Measurements from ENCODE around the gene ZNF236.
A peak's percentile ranks its signal among the peaks of the same experiment; 100 is the strongest.
"Not testable (repeated sequence)": the region's sequence is repeated elsewhere in the genome, so short reads cannot be mapped to it uniquely, and the experiment has no call there.

ZNF236 gene

DNA sequence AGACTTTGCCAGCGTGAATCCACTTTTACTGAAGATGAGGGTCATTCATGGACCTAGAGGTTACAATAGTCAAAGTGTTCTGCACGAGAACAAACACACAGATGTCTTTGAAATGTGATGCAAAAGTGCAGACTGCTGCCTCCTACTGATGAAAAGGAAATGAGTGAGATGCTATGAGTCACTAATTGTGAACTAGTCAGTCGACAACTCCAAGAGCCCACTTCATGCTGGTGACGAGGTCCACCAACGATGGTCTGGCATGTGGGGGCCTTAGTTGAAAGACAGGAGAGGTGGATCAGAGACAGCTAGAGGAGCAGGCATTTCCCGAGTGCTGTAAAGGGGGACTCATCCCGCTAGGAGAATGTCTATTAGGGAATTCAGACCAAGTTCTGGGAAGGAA, 17.1 kb upstream of the ZNF236 start:
- peak in 2 of 3 donors; percentile 28 to 31 for DNase-seq
- Histone ChIP-seq H3K36me3 (ENCODE audit: control insufficient read depth in 4 of 4, insufficient read depth in 4 of 4, low read length in 3 of 4) (peaks cover 0 to 5% (median 4%) of the 10 kb centered on the region in 4 experiments), H3K4me3 (ENCODE audit: control insufficient read depth in 1 of 7, extremely low read depth in 1 of 7, insufficient read depth in 4 of 7, low read depth in 2 of 7, low read length in 6 of 7) (no peak overlapping the region), H3K27me3 (replicated peaks in 2 of 5; ENCODE audit: control insufficient read depth in 4 of 5, insufficient read depth in 5 of 5, low read length in 4 of 5) (peaks cover 0 to 2% (median 0%) of the 10 kb centered on the region in 5 experiments), H3K9me3 (ENCODE audit: control extremely low read depth in 1 of 5, control insufficient read depth in 4 of 5, insufficient read depth in 2 of 5, low read depth in 1 of 5, low read length in 4 of 5) (no peaks in the 10 kb centered on the region), H3K4me1 (ENCODE audit: control extremely low read depth in 1 of 4, control insufficient read depth in 4 of 4, insufficient read depth in 4 of 4, low read length in 3 of 4) (peaks cover 3 to 13% (median 7%) of the 10 kb centered on the region in 4 experiments), H3K27ac (ENCODE audit: insufficient read depth in 1 of 2, low read depth in 1 of 2, low read length in 2 of 2, poor library complexity in 1 of 2, severe bottlenecking in 2 of 2) (no peak overlapping the region)
- WGBS (ENCODE audit: insufficient coverage): 88% methylated on average over 6 of the region's 7 CpGs
- CTCF ChIA-PET: interaction anchor here (1.0 kb wide), 1 partner anchor 15 kb away, joined by 3 read pairs; no protein-coding TSS in a partner anchor
- POLR2A ChIA-PET: no interaction called here

DNA sequence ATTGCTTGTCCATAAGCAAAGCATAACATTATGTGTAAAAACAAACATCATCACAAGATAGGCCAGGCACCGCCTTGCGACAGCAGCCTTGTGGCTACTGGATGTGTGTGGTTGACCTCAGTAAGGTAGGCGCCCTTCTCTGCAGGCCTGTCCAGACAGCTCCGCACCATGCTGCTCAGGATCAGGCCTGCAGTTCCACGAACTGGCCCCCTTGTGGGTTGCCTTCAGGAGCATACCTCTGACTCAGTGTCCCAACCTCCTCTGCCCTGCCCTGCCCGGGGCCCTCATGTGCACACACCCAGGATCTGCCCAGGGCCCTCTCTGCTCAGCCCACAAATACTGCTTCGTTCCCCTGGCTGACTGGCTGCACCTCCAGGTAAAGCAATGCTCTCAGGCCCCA, 16.1 kb upstream of the ZNF236 start:
- Histone ChIP-seq H3K9me3 (ENCODE audit: control extremely low read depth in 1 of 5, control insufficient read depth in 4 of 5, insufficient read depth in 2 of 5, low read depth in 1 of 5, low read length in 4 of 5) (no peaks in the 10 kb centered on the region), H3K36me3 (ENCODE audit: control insufficient read depth in 4 of 4, insufficient read depth in 4 of 4, low read length in 3 of 4) (peaks cover 0 to 5% (median 4%) of the 10 kb centered on the region in 4 experiments), H3K4me1 (ENCODE audit: control extremely low read depth in 1 of 4, control insufficient read depth in 4 of 4, insufficient read depth in 4 of 4, low read length in 3 of 4) (peaks cover 3 to 13% (median 7%) of the 10 kb centered on the region in 4 experiments), H3K27ac (ENCODE audit: insufficient read depth in 1 of 2, low read depth in 1 of 2, low read length in 2 of 2, poor library complexity in 1 of 2, severe bottlenecking in 2 of 2) (no peak overlapping the region), H3K27me3 (replicated peaks in 2 of 5; ENCODE audit: control insufficient read depth in 4 of 5, insufficient read depth in 5 of 5, low read length in 4 of 5) (no peaks in the 10 kb centered on the region), H3K4me3 (ENCODE audit: control insufficient read depth in 1 of 7, extremely low read depth in 1 of 7, insufficient read depth in 4 of 7, low read depth in 2 of 7, low read length in 6 of 7) (no peak overlapping the region)
- POLR2A ChIA-PET: no interaction called here
- WGBS (ENCODE audit: insufficient coverage): 95% methylated on average over 6 of the region's 7 CpGs
- CTCF ChIA-PET: interaction anchor here (1.0 to 1.5 kb wide), 2 partner anchors 10 to 14 kb away, joined by 3 read pairs; no protein-coding TSS in a partner anchor
- DNase-seq: no peak

DNA sequence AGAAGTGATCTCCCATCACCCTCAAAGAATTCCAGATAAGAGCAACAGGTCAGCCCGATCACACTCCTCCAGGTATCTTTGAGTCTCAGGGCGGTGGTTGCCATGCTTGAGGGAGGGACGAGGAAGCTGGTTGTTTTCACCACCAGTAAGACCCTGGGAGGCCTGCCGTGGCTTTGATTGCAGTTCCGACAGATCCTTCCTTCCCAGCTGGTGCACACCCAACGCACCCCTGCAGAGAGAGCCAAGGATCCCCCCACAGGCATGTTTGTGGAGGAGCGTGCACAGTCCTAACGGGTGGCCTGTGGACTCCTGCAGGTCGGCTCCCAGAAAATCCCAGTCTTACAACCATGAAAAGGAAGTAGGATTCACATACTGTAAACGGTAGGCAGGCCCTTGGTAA, 13.8 kb upstream of the ZNF236 start:
- WGBS (ENCODE audit: insufficient coverage): 100% methylated on average over 10 of the region's 10 CpGs
- Histone ChIP-seq H3K4me1 (ENCODE audit: control extremely low read depth in 1 of 4, control insufficient read depth in 4 of 4, insufficient read depth in 4 of 4, low read length in 3 of 4) (peaks cover 0 to 4% (median 2%) of the 10 kb centered on the region in 4 experiments), H3K36me3 (ENCODE audit: control insufficient read depth in 4 of 4, insufficient read depth in 4 of 4, low read length in 3 of 4) (peaks cover 0 to 8% (median 6%) of the 10 kb centered on the region in 4 experiments), H3K9me3 (ENCODE audit: control extremely low read depth in 1 of 5, control insufficient read depth in 4 of 5, insufficient read depth in 2 of 5, low read depth in 1 of 5, low read length in 4 of 5) (no peaks in the 10 kb centered on the region), H3K27ac (ENCODE audit: insufficient read depth in 1 of 2, low read depth in 1 of 2, low read length in 2 of 2, poor library complexity in 1 of 2, severe bottlenecking in 2 of 2) (no peak overlapping the region), H3K27me3 (replicated peaks in 2 of 5; ENCODE audit: control insufficient read depth in 4 of 5, insufficient read depth in 5 of 5, low read length in 4 of 5) (no peaks in the 10 kb centered on the region), H3K4me3 (ENCODE audit: control insufficient read depth in 1 of 7, extremely low read depth in 1 of 7, insufficient read depth in 4 of 7, low read depth in 2 of 7, low read length in 6 of 7) (no peak overlapping the region)
- ChIA-PET POLR2A (no interaction called here), CTCF (no interaction called here)
- DNase-seq: no peak

DNA sequence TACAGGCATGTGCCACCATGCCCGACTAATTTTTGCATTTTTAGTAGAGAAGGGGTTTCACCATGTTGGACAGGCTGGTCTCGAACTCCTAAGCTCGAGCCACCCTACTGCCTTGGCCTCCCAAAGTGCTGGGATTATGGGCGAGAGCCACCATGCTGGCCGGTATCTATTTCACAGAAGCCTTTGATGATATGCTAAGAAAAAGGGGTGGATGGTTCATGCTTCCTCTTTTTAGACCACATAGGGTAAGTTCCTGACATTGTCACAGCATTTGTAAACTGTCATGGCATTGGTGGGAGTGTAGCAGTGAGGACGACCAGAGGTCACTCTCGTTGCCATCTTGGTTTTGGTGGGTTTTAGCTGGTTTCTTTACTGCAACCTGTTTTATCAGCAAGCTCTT, 10.8 kb upstream of the ZNF236 start:
- H3K4me3 ChIP-seq (ENCODE audit: control insufficient read depth in 1 of 7, extremely low read depth in 1 of 7, insufficient read depth in 4 of 7, low read depth in 2 of 7, low read length in 6 of 7); H3K27ac ChIP-seq (ENCODE audit: insufficient read depth in 1 of 2, low read depth in 1 of 2, low read length in 2 of 2, poor library complexity in 1 of 2, severe bottlenecking in 2 of 2); H3K9me3 ChIP-seq (ENCODE audit: control extremely low read depth in 1 of 5, control insufficient read depth in 4 of 5, insufficient read depth in 2 of 5, low read depth in 1 of 5, low read length in 4 of 5); H3K4me1 ChIP-seq (ENCODE audit: control extremely low read depth in 1 of 4, control insufficient read depth in 4 of 4, insufficient read depth in 4 of 4, low read length in 3 of 4); H3K27me3 ChIP-seq (replicated peaks in 2 of 5; ENCODE audit: control insufficient read depth in 4 of 5, insufficient read depth in 5 of 5, low read length in 4 of 5): not testable (repeated sequence)
- whole genome bisulfite sequencing (ENCODE audit: insufficient coverage): 95% methylated on average over 6 of the region's 7 CpGs
- H3K36me3 ChIP-seq (ENCODE audit: control insufficient read depth in 4 of 4, insufficient read depth in 4 of 4, low read length in 3 of 4): peaks cover 2 to 15% (median 9%) of the 10 kb centered on the region in 4 experiments
- peak in 2 of 3 donors; percentile 55 to 77 for DNase-seq
- POLR2A ChIA-PET: interaction anchor here (0.6 kb wide), 1 partner anchor 1227 kb away, joined by 3 read pairs; no protein-coding TSS in a partner anchor
- CTCF ChIA-PET: interaction anchor here (1.2 to 4.7 kb wide), 2 partner anchors 9 kb away, joined by 4 to 27 read pairs; no protein-coding TSS in a partner anchor

DNA sequence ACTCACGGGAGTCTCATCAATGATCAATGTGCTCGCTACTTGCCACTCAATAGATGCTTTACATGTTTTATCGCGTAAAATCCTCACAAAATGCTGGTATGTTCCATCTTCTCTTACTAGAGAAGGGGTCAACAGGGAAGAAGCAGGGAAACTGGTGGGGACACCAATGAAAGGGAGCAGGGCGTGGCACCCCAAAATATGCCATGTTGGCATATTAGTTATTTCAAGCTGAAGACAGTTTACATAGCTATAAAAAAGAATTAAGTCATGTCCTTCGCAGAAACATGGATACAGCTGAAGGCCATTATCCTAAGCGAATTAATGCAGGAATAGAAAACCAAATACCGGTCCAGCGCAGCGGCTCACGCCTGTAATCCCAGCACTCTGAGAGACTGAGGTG, 8.1 kb upstream of the ZNF236 start:
- POLR2A ChIA-PET: no interaction called here
- CTCF ChIA-PET: interaction anchor here (4.7 kb wide), 1 partner anchor 11 kb away, joined by 27 read pairs; no protein-coding TSS in a partner anchor
- peaks cover 0 to 3% (median 0%) of the 10 kb centered on the region in 4 experiments for H3K4me1 ChIP-seq (ENCODE audit: control extremely low read depth in 1 of 4, control insufficient read depth in 4 of 4, insufficient read depth in 4 of 4, low read length in 3 of 4)
- no peak overlapping the region for H3K4me3 ChIP-seq (ENCODE audit: control insufficient read depth in 1 of 7, extremely low read depth in 1 of 7, insufficient read depth in 4 of 7, low read depth in 2 of 7, low read length in 6 of 7)
- 83% methylated on average over 6 of the region's 11 CpGs for WGBS (ENCODE audit: insufficient coverage)
- H3K27ac ChIP-seq (ENCODE audit: insufficient read depth in 1 of 2, low read depth in 1 of 2, low read length in 2 of 2, poor library complexity in 1 of 2, severe bottlenecking in 2 of 2): no peak overlapping the region
- DNase-seq: no peak
- no peaks in the 10 kb centered on the region for H3K9me3 ChIP-seq (ENCODE audit: control extremely low read depth in 1 of 5, control insufficient read depth in 4 of 5, insufficient read depth in 2 of 5, low read depth in 1 of 5, low read length in 4 of 5)
- H3K36me3 ChIP-seq (ENCODE audit: control insufficient read depth in 4 of 4, insufficient read depth in 4 of 4, low read length in 3 of 4): peaks cover 2 to 13% (median 6%) of the 10 kb centered on the region in 4 experiments
- H3K27me3 ChIP-seq (replicated peaks in 2 of 5; ENCODE audit: control insufficient read depth in 4 of 5, insufficient read depth in 5 of 5, low read length in 4 of 5): no peaks in the 10 kb centered on the region

DNA sequence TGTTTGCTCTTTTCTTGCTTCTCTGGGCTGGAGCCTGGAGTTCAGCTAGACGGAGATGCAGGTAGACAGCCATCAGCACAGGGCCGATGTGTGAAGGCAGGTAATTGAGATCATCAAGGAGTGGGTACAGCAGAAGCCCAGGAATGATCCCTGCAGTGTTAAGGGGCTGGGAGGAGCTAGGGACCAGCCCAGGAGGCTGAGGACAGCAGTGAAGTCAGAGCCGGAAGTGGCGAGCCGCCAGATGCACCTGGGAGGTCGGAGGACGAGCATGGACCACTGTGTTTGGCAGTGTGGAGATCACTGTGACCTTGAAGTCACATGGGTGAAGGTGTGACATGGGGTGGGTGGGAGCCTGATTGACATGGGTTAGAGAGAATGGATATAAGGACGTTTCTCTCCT, 6.2 kb upstream of the ZNF236 start:
- H3K27me3 ChIP-seq (replicated peaks in 2 of 5; ENCODE audit: control insufficient read depth in 4 of 5, insufficient read depth in 5 of 5, low read length in 4 of 5): no peaks in the 10 kb centered on the region
- no peaks in the 10 kb centered on the region for H3K9me3 ChIP-seq (ENCODE audit: control extremely low read depth in 1 of 5, control insufficient read depth in 4 of 5, insufficient read depth in 2 of 5, low read depth in 1 of 5, low read length in 4 of 5)
- CTCF ChIA-PET: interaction anchor here (0.7 to 0.8 kb wide), 2 partner anchors 9 to 13 kb away, joined by 3 read pairs; no protein-coding TSS in a partner anchor
- DNase-seq: no peak
- peaks cover 2 to 13% (median 6%) of the 10 kb centered on the region in 4 experiments for H3K36me3 ChIP-seq (ENCODE audit: control insufficient read depth in 4 of 4, insufficient read depth in 4 of 4, low read length in 3 of 4)
- no peak overlapping the region for H3K27ac ChIP-seq (ENCODE audit: insufficient read depth in 1 of 2, low read depth in 1 of 2, low read length in 2 of 2, poor library complexity in 1 of 2, severe bottlenecking in 2 of 2)
- no peak overlapping the region for H3K4me3 ChIP-seq (ENCODE audit: control insufficient read depth in 1 of 7, extremely low read depth in 1 of 7, insufficient read depth in 4 of 7, low read depth in 2 of 7, low read length in 6 of 7)
- peaks cover 5 to 9% (median 6%) of the 10 kb centered on the region in 4 experiments for H3K4me1 ChIP-seq (ENCODE audit: control extremely low read depth in 1 of 4, control insufficient read depth in 4 of 4, insufficient read depth in 4 of 4, low read length in 3 of 4)
- WGBS (ENCODE audit: insufficient coverage): 83% methylated on average over 4 of the region's 8 CpGs
- POLR2A ChIA-PET: no interaction called here

DNA sequence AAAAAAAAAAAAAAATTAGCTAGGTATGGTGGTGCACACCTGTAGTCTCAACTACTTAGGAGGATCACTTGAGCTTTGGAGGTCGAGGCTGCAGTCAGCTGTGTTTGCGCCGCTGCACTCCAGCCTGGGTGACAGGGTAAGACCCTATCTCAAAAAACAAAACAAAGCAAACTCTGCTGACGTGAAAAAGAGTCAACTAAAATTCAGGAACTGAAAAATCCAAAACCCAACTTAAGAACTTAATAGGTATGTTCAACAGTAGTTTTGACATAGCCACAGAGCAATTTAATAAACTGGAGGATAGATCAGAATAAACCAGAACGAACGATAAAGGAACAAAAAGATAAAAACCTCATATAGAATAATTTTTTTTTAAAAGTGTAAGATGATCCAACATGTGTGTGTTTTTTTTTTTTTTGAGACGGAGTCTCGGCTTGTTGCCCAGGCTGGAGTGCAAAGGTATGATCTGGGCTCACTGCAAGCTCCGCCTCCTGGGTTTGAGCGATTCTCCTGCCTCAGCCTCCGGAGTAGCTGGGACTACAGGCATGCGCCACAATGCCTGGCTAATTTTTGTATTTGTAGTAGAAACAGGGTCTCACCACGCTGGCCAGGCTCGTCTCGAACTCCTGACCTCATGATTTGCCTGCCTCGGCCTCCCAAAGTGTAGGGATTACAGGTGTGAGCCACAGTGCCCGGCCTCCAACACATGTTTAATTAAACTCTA, 4.3 kb upstream of the ZNF236 start:
- CTCF ChIA-PET: interaction anchor here (1.3 to 3.6 kb wide), 2 partner anchors 15 kb away, joined by 4 to 37 read pairs; no protein-coding TSS in a partner anchor

More for the DNA sequence above, 4.3 kb upstream of the ZNF236 start:
- no peak overlapping the region for H3K4me3 ChIP-seq (ENCODE audit: control insufficient read depth in 1 of 7, extremely low read depth in 1 of 7, insufficient read depth in 4 of 7, low read depth in 2 of 7, low read length in 6 of 7)
- H3K36me3 ChIP-seq (ENCODE audit: control insufficient read depth in 4 of 4, insufficient read depth in 4 of 4, low read length in 3 of 4): peaks cover 2 to 9% (median 4%) of the 10 kb centered on the region in 4 experiments
- no peaks in the 10 kb centered on the region for H3K9me3 ChIP-seq (ENCODE audit: control extremely low read depth in 1 of 5, control insufficient read depth in 4 of 5, insufficient read depth in 2 of 5, low read depth in 1 of 5, low read length in 4 of 5)
- H3K27me3 ChIP-seq (replicated peaks in 2 of 5; ENCODE audit: control insufficient read depth in 4 of 5, insufficient read depth in 5 of 5, low read length in 4 of 5): no peaks in the 10 kb centered on the region
- H3K4me1 ChIP-seq (ENCODE audit: control extremely low read depth in 1 of 4, control insufficient read depth in 4 of 4, insufficient read depth in 4 of 4, low read length in 3 of 4): peaks cover 9 to 12% (median 11%) of the 10 kb centered on the region in 4 experiments
- H3K27ac ChIP-seq (ENCODE audit: insufficient read depth in 1 of 2, low read depth in 1 of 2, low read length in 2 of 2, poor library complexity in 1 of 2, severe bottlenecking in 2 of 2): no peak overlapping the region
- DNase-seq: no peak
- 100% methylated on average over 7 of the region's 17 CpGs for WGBS (ENCODE audit: insufficient coverage)
- POLR2A ChIA-PET: no interaction called here
